ENCODE data around the gene OPRD1.
"Not testable (repeated sequence)": the region's sequence is repeated elsewhere in the genome, so short reads cannot be mapped to it uniquely, and the experiment has no call there.

OPRD1 gene

GRCh38 chr1:28811766-28812668 is at the start of gene OPRD1:
Gene OPRD1 (plus strand): TSS chr1:28812170. CDS start chr1:28812384, 214 bp downstream.
- DNase-seq = peak in 2 of 3 experiments; percentile 76 to 77

- DNase-seq = no peak
Measured at GRCh38 chr1:28766532-28767183, 45.3 kb upstream of the OPRD1 start.

GRCh38 chr1:28770601-28771165 is 41.3 kb upstream of the OPRD1 start:
- DNase-seq = no peak

GRCh38 chr1:28771921-28772320 is 40.0 kb upstream of the OPRD1 start:
- DNase-seq = not testable (repeated sequence)

- DNase-seq = no peak
Measured at GRCh38 chr1:28773105-28773504, 38.9 kb upstream of the OPRD1 start.

GRCh38 chr1:28775121-28775942 is 36.6 kb upstream of the OPRD1 start:
- DNase-seq = peak; percentile 53 to 80 (median 62)

- no peak for DNase-seq
Measured at GRCh38 chr1:28776341-28776740, 35.6 kb upstream of the OPRD1 start.

GRCh38 chr1:28778021-28778420 is 33.9 kb upstream of the OPRD1 start:
- no peak for DNase-seq

- no peak for DNase-seq
Measured at GRCh38 chr1:28779751-28780408, 32.1 kb upstream of the OPRD1 start.

- DNase-seq = no peak
Measured at GRCh38 chr1:28781305-28781704, 30.7 kb upstream of the OPRD1 start.

- DNase-seq = no peak
Measured at GRCh38 chr1:28782011-28782410, 30.0 kb upstream of the OPRD1 start.

- DNase-seq = no peak
Measured at GRCh38 chr1:28783363-28783762, 28.6 kb upstream of the OPRD1 start.

- no peak for DNase-seq
Measured at GRCh38 chr1:28789412-28789811, 22.6 kb upstream of the OPRD1 start.

GRCh38 chr1:28789816-28790215 is 22.2 kb upstream of the OPRD1 start:
- no peak for DNase-seq

- DNase-seq = no peak
Measured at GRCh38 chr1:28790377-28791035, 21.5 kb upstream of the OPRD1 start.

- DNase-seq = not testable (repeated sequence)
Measured at GRCh38 chr1:28791929-28792328, 20.0 kb upstream of the OPRD1 start.

GRCh38 chr1:28792644-28793121 is 19.3 kb upstream of the OPRD1 start:
- DNase-seq = peak; percentile 15 to 86 (median 57)

GRCh38 chr1:28794582-28794981 is 17.4 kb upstream of the OPRD1 start:
- not testable (repeated sequence) for DNase-seq

GRCh38 chr1:28796352-28797211 is 15.4 kb upstream of the OPRD1 start:
- DNase-seq = no peak

- DNase-seq = no peak
Measured at GRCh38 chr1:28800324-28800723, 11.6 kb upstream of the OPRD1 start.

- no peak for DNase-seq
Measured at GRCh38 chr1:28801461-28801860, 10.5 kb upstream of the OPRD1 start.
